Adrenal gland (tissue), 5 donors: Measurements from ENCODE around the gene MED12L.

Experiments used
- POLR2A ChIP-seq, 2 donors: fragments of 450-650 bp; IDR thresholded peaks; one replicate each; pipeline ENCODE4 v1.6.1; 2017; ENCODE audit warnings: antibody characterized with exemption in 2 of 2, mild to moderate bottlenecking in 2 of 2, moderate library complexity in 1 of 2
- TF ChIP-seq, protein P1 (sequence below), 6 experiments: fragments of 450-650 bp in 4 of 6; fragments of 200-600 bp in 2 of 6; sonication (generic) in 1 of 6; IDR thresholded peaks; 1 replicate in 5 of 6; 2 replicates in 1 of 6; pipeline versions ENCODE4 v1.5.1 to v1.8.0; 2016 to 2021; ENCODE audit warnings: antibody characterized with exemption in 6 of 6, mild to moderate bottlenecking in 2 of 6, moderate library complexity in 1 of 6
- donor health status: DM: no; HTN: no; CAD: no.

- TF ChIP-seq, protein P1, sequence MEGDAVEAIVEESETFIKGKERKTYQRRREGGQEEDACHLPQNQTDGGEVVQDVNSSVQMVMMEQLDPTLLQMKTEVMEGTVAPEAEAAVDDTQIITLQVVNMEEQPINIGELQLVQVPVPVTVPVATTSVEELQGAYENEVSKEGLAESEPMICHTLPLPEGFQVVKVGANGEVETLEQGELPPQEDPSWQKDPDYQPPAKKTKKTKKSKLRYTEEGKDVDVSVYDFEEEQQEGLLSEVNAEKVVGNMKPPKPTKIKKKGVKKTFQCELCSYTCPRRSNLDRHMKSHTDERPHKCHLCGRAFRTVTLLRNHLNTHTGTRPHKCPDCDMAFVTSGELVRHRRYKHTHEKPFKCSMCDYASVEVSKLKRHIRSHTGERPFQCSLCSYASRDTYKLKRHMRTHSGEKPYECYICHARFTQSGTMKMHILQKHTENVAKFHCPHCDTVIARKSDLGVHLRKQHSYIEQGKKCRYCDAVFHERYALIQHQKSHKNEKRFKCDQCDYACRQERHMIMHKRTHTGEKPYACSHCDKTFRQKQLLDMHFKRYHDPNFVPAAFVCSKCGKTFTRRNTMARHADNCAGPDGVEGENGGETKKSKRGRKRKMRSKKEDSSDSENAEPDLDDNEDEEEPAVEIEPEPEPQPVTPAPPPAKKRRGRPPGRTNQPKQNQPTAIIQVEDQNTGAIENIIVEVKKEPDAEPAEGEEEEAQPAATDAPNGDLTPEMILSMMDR (IDR thresholded peaks at IDR 0.05): no peak
- TF ChIP-seq POLR2A (IDR thresholded peaks at IDR 0.05): no peak
Measured at GRCh38 chr3:151412989-151413388, 327.5 kb downstream of the MED12L start.
